PC-3 (cell line): ENCODE data around the gene TMPRSS13. TPM values are rescaled to one million over a fixed set of nuclear protein-coding genes. Genes with fewer than 3 reads are reported as not detected.

ENCODE experiments used
- ATAC-seq: fragments of 200-7000 bp; cut with Tn5 transposase; 2 replicates; pipeline ENCODE4 v1.9.1; 2020; ENCODE audit warnings: mild to moderate bottlenecking, moderate library complexity
- BruUV-seq: library from RNA; stranded (reverse); fragments of 400-500 nt; replicated peaks from 2 replicates; lab custom pipeline; 2021; lab: Mats Ljungman, UMichigan
- CTCF ChIA-PET: fragments of 300-600 bp; sonication (Branson Sonifier 250); formaldehyde crosslinking; loops from one replicate; lab custom pipeline; 2022; ENCODE audit warnings: antibody characterized with exemption; lab: Charles Lee
- POLR2A ChIA-PET: fragments of 300-600 bp; sonication (Branson Sonifier 250); formaldehyde crosslinking; loops from one replicate; lab custom pipeline; 2022; ENCODE audit warnings: antibody characterized with exemption; ENCODE audit not compliant: unreplicated experiment; lab: Charles Lee
- DNase-seq: peaks from one replicate; pipeline ENCODE4 v3.0.0-alpha.2; 2015
- H2AFZ ChIP-seq: fragments of 300-600 bp; sonication (generic); 2 replicates; pipeline ENCODE4 v1.6.0; 2016; ENCODE audit warnings: antibody characterized with exemption, low read length
- H3F3A ChIP-seq: fragments of 300-600 bp; sonication (generic); one replicate; pipeline ENCODE4 v1.6.0; 2017; ENCODE audit warnings: antibody characterized with exemption, low read length, control low read depth, mild to moderate bottlenecking; ENCODE audit not compliant: unreplicated experiment
- H3K27ac ChIP-seq: fragments of 300-600 bp; sonication (generic); 2 replicates; pipeline ENCODE4 v1.5.1; 2016; ENCODE audit warnings: mild to moderate bottlenecking, low read length
- H3K27me3 ChIP-seq: fragments of 300-600 bp; sonication (generic); 2 replicates; pipeline ENCODE4 v1.6.1; 2016; ENCODE audit warnings: low read length, mixed read lengths
- H3K36me3 ChIP-seq: fragments of 300-600 bp; sonication (generic); 2 replicates; pipeline ENCODE4 v1.6.1; 2016; ENCODE audit warnings: low read depth, mixed run types, low read length, mixed read lengths
- H3K4me1 ChIP-seq: fragments of 300-600 bp; sonication (generic); 2 replicates; pipeline ENCODE4 v1.5.1; 2016; ENCODE audit warnings: low read length; ENCODE audit not compliant: insufficient read depth
- H3K4me2 ChIP-seq: fragments of 300-600 bp; sonication (generic); 2 replicates; pipeline ENCODE4 v1.6.0; 2016; ENCODE audit warnings: low read length
- H3K4me3 ChIP-seq: fragments of 300-600 bp; sonication (generic); 2 replicates; pipeline ENCODE4 v1.5.1; 2016; ENCODE audit warnings: mild to moderate bottlenecking, low read length, mixed read lengths
- H3K79me2 ChIP-seq: fragments of 300-600 bp; sonication (generic); 2 replicates; pipeline ENCODE4 v1.6.1; 2017; ENCODE audit warnings: low read length, mixed read lengths
- H3K9ac ChIP-seq: fragments of 300-600 bp; sonication (generic); 2 replicates; pipeline ENCODE4 v1.6.0; 2016; ENCODE audit warnings: mild to moderate bottlenecking, low read length
- H3K9me2 ChIP-seq: fragments of 300-600 bp; sonication (generic); replicated peaks from 2 replicates; pipeline ENCODE4 v1.6.1; 2016; ENCODE audit warnings: mixed run types, low read length, mixed read lengths
- H3K9me3 ChIP-seq: fragments of 300-600 bp; sonication (generic); 2 replicates; pipeline ENCODE4 v1.6.1; 2016; ENCODE audit warnings: low read length, mixed read lengths
- H4K20me1 ChIP-seq: fragments of 300-600 bp; sonication (generic); 2 replicates; pipeline ENCODE4 v1.6.1; 2016; ENCODE audit warnings: low read length, mixed read lengths
- CTCF ChIP-seq: fragments of 300-600 bp; sonication (generic); conservative IDR thresholded peaks from 2 replicates; pipeline ENCODE4 v1.5.1; 2017; ENCODE audit warnings: antibody characterized with exemption, low read depth, mild to moderate bottlenecking, low read length
- EZH2 ChIP-seq: fragments of 300-600 bp; sonication (generic); IDR thresholded peaks from one replicate; pipeline ENCODE4 v1.6.1; 2017; ENCODE audit warnings: antibody characterized with exemption, mild to moderate bottlenecking, low read length; ENCODE audit not compliant: unreplicated experiment
- EZH2phosphoT487 ChIP-seq: fragments of 300-600 bp; sonication (generic); IDR thresholded peaks from 2 replicates; pipeline ENCODE4 v1.6.1; 2018; ENCODE audit warnings: mild to moderate bottlenecking, antibody characterized with exemption, low read length, borderline replicate concordance
- intact Hi-C: fragments of 100-400 bp; cut with micrococcal nuclease; formaldehyde crosslinking; loops from 2 replicates; pipeline ENCODE4 v1.9.0; 2023
- total RNA-seq: library from RNA; depleted of rRNA; stranded (reverse); fragments of >200 nt; gene quantifications from 2 replicates; pipeline ENCODE4 v1.2.3, GENCODE V29; 2014

TMPRSS13 gene
- total RNA-seq, 1 experiment from 2014 or later: 2.9 TPM

DNA sequence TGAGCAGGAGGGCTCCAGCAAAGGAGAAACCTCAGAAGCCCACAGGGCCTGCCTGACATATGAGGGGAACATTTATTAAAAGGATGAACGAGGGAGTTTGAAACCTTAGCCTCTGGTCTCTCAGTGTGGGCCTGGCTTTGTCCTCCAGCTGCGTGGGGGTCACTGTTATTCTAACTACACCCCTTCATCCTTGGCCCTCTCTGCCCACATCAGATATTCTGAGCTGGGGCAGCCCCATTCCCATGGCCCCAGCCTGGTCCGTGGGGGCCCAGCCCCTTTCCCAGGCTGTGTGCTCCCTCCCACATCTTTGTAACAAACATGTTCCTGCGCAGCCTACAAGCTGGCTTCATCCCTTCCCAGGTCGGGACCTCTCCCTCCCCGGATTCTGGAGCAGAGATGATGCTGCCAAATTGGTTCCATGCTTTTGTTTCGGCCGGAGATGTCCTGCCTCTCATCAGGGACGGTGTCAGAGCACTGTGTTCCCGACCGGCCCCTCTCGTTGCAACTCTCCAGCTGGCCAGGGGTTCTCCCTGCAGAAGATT is 56.7 kb downstream of the TMPRSS13 start:
- ATAC-seq (no peak), DNase-seq (no peak)
- intact Hi-C loops: no loop called here
- Histone ChIP-seq H4K20me1 (no peaks in the 10 kb centered on the region), H3K4me3 (no peak overlapping the region), H3K4me2 (no peak overlapping the region), H3F3A (no peaks in the 10 kb centered on the region), H3K4me1 (no peaks in the 10 kb centered on the region), H3K9me3 (no peaks in the 10 kb centered on the region), H3K27ac (no peak overlapping the region), H3K27me3 (peaks cover 100% of the 10 kb centered on the region), H3K79me2 (no peaks in the 10 kb centered on the region), H3K9ac (no peak overlapping the region), H3K9me2 (no peaks in the 10 kb centered on the region), H2AFZ (no peak overlapping the region), H3K36me3 (no peaks in the 10 kb centered on the region)
- POLR2A ChIA-PET: no interaction called here
- BruUV-seq: no TSS peak
- no peak for TF ChIP-seq EZH2phosphoT487
- no peak for TF ChIP-seq EZH2
- no peak for TF ChIP-seq CTCF
- CTCF ChIA-PET: no interaction called here

- Histone ChIP-seq H3K27me3 (peaks cover 100% of the 10 kb centered on the region), H3K4me3 (no peak overlapping the region), H3K79me2 (no peaks in the 10 kb centered on the region), H3K9me3 (no peaks in the 10 kb centered on the region), H3K36me3 (no peaks in the 10 kb centered on the region), H3K4me2 (no peak overlapping the region), H3F3A (no peaks in the 10 kb centered on the region), H3K9ac (no peak overlapping the region), H3K27ac (no peak overlapping the region), H2AFZ (no peak overlapping the region), H4K20me1 (no peaks in the 10 kb centered on the region), H3K4me1 (no peaks in the 10 kb centered on the region), H3K9me2 (no peaks in the 10 kb centered on the region)
- intact Hi-C loops: no loop called here
- POLR2A ChIA-PET: no interaction called here
- CTCF ChIA-PET: no interaction called here
- no TSS peak for BruUV-seq
- no peak for TF ChIP-seq CTCF
- TF ChIP-seq EZH2phosphoT487: no peak
- TF ChIP-seq EZH2: no peak
- DNase-seq (no peak), ATAC-seq (no peak)
Observed at GRCh38 chr11:117871784-117872183, 57.4 kb downstream of the TMPRSS13 start.

GRCh38 chr11:117871160-117871559 is 58.0 kb downstream of the TMPRSS13 start:
- DNase-seq (no peak), ATAC-seq (no peak)
- Histone ChIP-seq H3K9me3 (no peaks in the 10 kb centered on the region), H3K4me1 (no peaks in the 10 kb centered on the region), H3K4me3 (no peak overlapping the region), H3K9me2 (no peaks in the 10 kb centered on the region), H4K20me1 (no peaks in the 10 kb centered on the region), H3F3A (no peaks in the 10 kb centered on the region), H3K9ac (no peak overlapping the region), H3K36me3 (no peaks in the 10 kb centered on the region), H3K27me3 (peaks cover 100% of the 10 kb centered on the region), H3K4me2 (no peak overlapping the region), H3K27ac (no peak overlapping the region), H2AFZ (no peak overlapping the region), H3K79me2 (no peaks in the 10 kb centered on the region)
- no TSS peak for BruUV-seq
- ChIA-PET CTCF (no interaction called here), POLR2A (no interaction called here)
- no peak for TF ChIP-seq CTCF
- TF ChIP-seq EZH2phosphoT487: no peak
- TF ChIP-seq EZH2: no peak
- intact Hi-C loops: no loop called here
